ENCODE data around the gene POR.
"Not testable (repeated sequence)": the region's sequence is repeated elsewhere in the genome, so short reads cannot be mapped to it uniquely, and the experiment has no call there.

- not testable (repeated sequence) for TF ChIP-seq CTCF, POLR2A (IDR thresholded peaks at IDR 0.05)
Observed at GRCh38 chr7:75874180-75874579, 40.8 kb upstream of the POR start.

All from uterus (tissue), 2 donors.